GM18520 (cell line): ENCODE data around the gene GRK6.
A peak's percentile ranks its signal among the peaks of the same experiment; 100 is the strongest.
"Not testable (repeated sequence)": the region's sequence is repeated elsewhere in the genome, so short reads cannot be mapped to it uniquely, and the experiment has no call there.

Experiments used
- ATAC-seq: cut with Tn5 transposase; IDR thresholded peaks from one replicate; pipeline ENCODE4 v1.9.1; 2021; ENCODE audit not compliant: unreplicated experiment

Gene GRK6

GRCh38 chr5:177397875-177398390 is 28.5 kb upstream of the GRK6 start:
- ATAC-seq: no peak

GRCh38 chr5:177399997-177400868 is 26.2 kb upstream of the GRK6 start, which contains the start of gene PFN3:
TSS of gene PFN3 (minus strand) at chr5:177400661. CDS start at chr5:177400576, 85 bp downstream.
- no peak for ATAC-seq

GRCh38 chr5:177402271-177403043 is 24.0 kb upstream of the GRK6 start:
- no peak for ATAC-seq

GRCh38 chr5:177403102-177403791 is 23.2 kb upstream of the GRK6 start:
- ATAC-seq: no peak

- ATAC-seq: peak; percentile 70
These were observed 22.5 kb upstream of the GRK6 start for GRCh38 chr5:177403792-177404640.

GRCh38 chr5:177404641-177405179 is 21.8 kb upstream of the GRK6 start:
- ATAC-seq: no peak

GRCh38 chr5:177405312-177405711 is 21.2 kb upstream of the GRK6 start:
- no peak for ATAC-seq

- ATAC-seq: no peak
These were observed 20.7 kb upstream of the GRK6 start for GRCh38 chr5:177405805-177406204.

- no peak for ATAC-seq
These were observed 17.3 kb upstream of the GRK6 start, which contains the start of gene F12 for GRCh38 chr5:177409043-177409801. TSS of gene F12 (minus strand) at chr5:177409564. CDS start at chr5:177409527, 37 bp downstream.

GRCh38 chr5:177410575-177410974 is 15.9 kb upstream of the GRK6 start:
- no peak for ATAC-seq

GRCh38 chr5:177412603-177413233 is 13.8 kb upstream of the GRK6 start:
- peak; percentile 79 for ATAC-seq

GRCh38 chr5:177414481-177414880 is 12.0 kb upstream of the GRK6 start:
- no peak for ATAC-seq

- not testable (repeated sequence) for ATAC-seq
These were observed 9.4 kb upstream of the GRK6 start for GRCh38 chr5:177417081-177417480.

- no peak for ATAC-seq
These were observed 7.4 kb upstream of the GRK6 start for GRCh38 chr5:177419046-177419445.

GRCh38 chr5:177420472-177420871 is 6.0 kb upstream of the GRK6 start:
- not testable (repeated sequence) for ATAC-seq

GRCh38 chr5:177421062-177421798 is 5.2 kb upstream of the GRK6 start:
- no peak for ATAC-seq

- no peak for ATAC-seq
These were observed 2.8 kb upstream of the GRK6 start for GRCh38 chr5:177423671-177424070.
